D341Med (cell line): Measurements from ENCODE around the gene MAP3K9.

Source experiments
- DNase-seq: peaks from one replicate; pipeline ENCODE4 v3.0.0; 2012; ENCODE audit warnings: low spot score

Gene MAP3K9

GRCh38 chr14:70698288-70698687, 111.0 kb downstream of the MAP3K9 start:
- no peak for DNase-seq

- DNase-seq = no peak
These were observed 111.6 kb downstream of the MAP3K9 start for GRCh38 chr14:70697701-70698100.

GRCh38 chr14:70696026-70696425, 113.3 kb downstream of the MAP3K9 start:
- no peak for DNase-seq

- no peak for DNase-seq
These were observed 117.1 kb downstream of the MAP3K9 start for GRCh38 chr14:70692210-70692609.

- no peak for DNase-seq
These were observed 123.7 kb downstream of the MAP3K9 start for GRCh38 chr14:70685474-70686197.

GRCh38 chr14:70683983-70684382, 125.3 kb downstream of the MAP3K9 start:
- no peak for DNase-seq

- DNase-seq = no peak
These were observed 128.6 kb downstream of the MAP3K9 start for GRCh38 chr14:70680748-70681147.

- DNase-seq = no peak
These were observed 132.0 kb downstream of the MAP3K9 start for GRCh38 chr14:70677341-70677740.
